SK-N-SH (cell line): ENCODE measurements around the gene TPCN2.

Experiments used
- CTCF ChIP-seq: fragments of 200-600 bp; sonication (generic); IDR thresholded peaks from 2 replicates; pipeline ENCODE4 v1.6.1; 2017; ENCODE audit warnings: antibody characterized with exemption, mild to moderate bottlenecking, moderate library complexity
- EZH2phosphoT487 ChIP-seq: fragments of 200-600 bp; sonication (generic); IDR thresholded peaks from 2 replicates; pipeline ENCODE4 v1.6.1; 2017; ENCODE audit warnings: low read depth, mixed run types, mild to moderate bottlenecking, antibody characterized with exemption, moderate library complexity, borderline replicate concordance
- POLR2AphosphoS5 ChIP-seq: IDR thresholded peaks from 2 replicates; pipeline ENCODE4 v1.6.1; 2012; ENCODE audit warnings: low read depth, low read length
- TAF1 ChIP-seq: IDR thresholded peaks from 2 replicates; pipeline ENCODE4 v1.6.1; 2012; ENCODE audit warnings: low read depth, mild to moderate bottlenecking, low read length, moderate library complexity, borderline replicate concordance
- YY1 ChIP-seq: IDR thresholded peaks from 2 replicates; pipeline ENCODE4 v1.4.0; 2012; ENCODE audit warnings: low read depth, mild to moderate bottlenecking

GRCh38 chr11:69041516-69041915, 7.2 kb upstream of the TPCN2 start:
- TF ChIP-seq TAF1 = no peak
- no peak for TF ChIP-seq CTCF
- no peak for TF ChIP-seq POLR2AphosphoS5
- TF ChIP-seq EZH2phosphoT487 = no peak
- no peak for TF ChIP-seq YY1
